T-helper 22 cell (primary cell): Measurements from ENCODE around the gene ANKRD37.

Source experiments
- DNase-seq: peaks from one replicate; pipeline ENCODE4 v3.0.0-alpha.2; 2020; ENCODE audit warnings: low read depth

ANKRD37 gene

GRCh38 chr4:185380320-185380719, 16.3 kb upstream of the ANKRD37 start:
- no peak for DNase-seq

- no peak for DNase-seq
These were observed 15.1 kb upstream of the ANKRD37 start for GRCh38 chr4:185381288-185382196.

- DNase-seq, result no peak
These were observed 13.9 kb upstream of the ANKRD37 start for GRCh38 chr4:185382754-185383153.

- no peak for DNase-seq
These were observed 13.2 kb upstream of the ANKRD37 start for GRCh38 chr4:185383451-185383850.

GRCh38 chr4:185384061-185384460, 12.6 kb upstream of the ANKRD37 start:
- DNase-seq, result no peak

GRCh38 chr4:185384930-185385331, 11.7 kb upstream of the ANKRD37 start:
- no peak for DNase-seq

- DNase-seq, result no peak
These were observed 8.7 kb upstream of the ANKRD37 start for GRCh38 chr4:185387957-185388356.

- DNase-seq, result no peak
These were observed 5.7 kb upstream of the ANKRD37 start for GRCh38 chr4:185390941-185391340.

- no peak for DNase-seq
These were observed 4.5 kb upstream of the ANKRD37 start for GRCh38 chr4:185392156-185392555.

GRCh38 chr4:185394568-185395237, 1.9 kb upstream of the ANKRD37 start:
- no peak for DNase-seq

- DNase-seq, result no peak
These were observed 1.2 kb upstream of the ANKRD37 start, which contains the start of gene LRP2BP for GRCh38 chr4:185395238-185395955. TSS of gene LRP2BP (minus strand) at chr4:185395924. CDS start at chr4:185378186, 17,738 bp downstream.

GRCh38 chr4:185395956-185396723, 501 bp upstream of the ANKRD37 start:
- peak; percentile 92 for DNase-seq

- DNase-seq, result no peak
These were observed 2.0 kb downstream of the ANKRD37 start for GRCh38 chr4:185398618-185399017.

- DNase-seq, result no peak
These were observed 2.8 kb downstream of the ANKRD37 start for GRCh38 chr4:185399466-185399865.

GRCh38 chr4:185404031-185404430, 7.4 kb downstream of the ANKRD37 start:
- no peak for DNase-seq

GRCh38 chr4:185405296-185405999, 8.8 kb downstream of the ANKRD37 start:
- DNase-seq, result no peak

GRCh38 chr4:185408432-185408831, 11.8 kb downstream of the ANKRD37 start:
- DNase-seq, result no peak

- no peak for DNase-seq
These were observed 15.2 kb downstream of the ANKRD37 start for GRCh38 chr4:185411849-185412248.

- no peak for DNase-seq
These were observed 15.8 kb downstream of the ANKRD37 start for GRCh38 chr4:185412412-185412811.

- no peak for DNase-seq
These were observed 20.3 kb downstream of the ANKRD37 start for GRCh38 chr4:185416955-185417354.
